Caco-2 (cell line): ENCODE measurements around the gene LMO7. TPM values are rescaled to one million over a fixed set of nuclear protein-coding genes. Genes with fewer than 3 reads are reported as not detected.

Source experiments
- BruUV-seq: library from RNA; stranded (reverse); fragments of 400-500 nt; replicated peaks from 2 replicates; lab custom pipeline; 2021; lab: Mats Ljungman, UMichigan
- CTCF ChIA-PET: fragments of 300-600 bp; sonication (Branson Sonifier 250); formaldehyde crosslinking; loops from one replicate; lab custom pipeline; 2022; ENCODE audit warnings: antibody characterized with exemption; lab: Charles Lee
- POLR2A ChIA-PET: fragments of 300-600 bp; sonication (Branson Sonifier 250); formaldehyde crosslinking; loops from one replicate; lab custom pipeline; 2022; ENCODE audit warnings: antibody characterized with exemption; lab: Charles Lee
- DNase-seq, 2 experiments: peaks; one replicate each; pipeline versions ENCODE4 v3.0.0 to v3.0.0-alpha.2; 2020 to 2022
- H3K27me3 ChIP-seq: replicated peaks from 2 replicates; pipeline ENCODE4 v1.6.0; 2011; ENCODE audit warnings: low read length; ENCODE audit not compliant: control insufficient read depth, insufficient read depth
- H3K36me3 ChIP-seq: 2 replicates; pipeline ENCODE4 v1.5.1; 2011; ENCODE audit warnings: low read length; ENCODE audit not compliant: control insufficient read depth, insufficient read depth
- H3K4me1 ChIP-seq: fragments of 250-450 bp; sonication (Bioruptor Pico); 2 replicates; pipeline ENCODE4 v1.5.1; 2020; ENCODE audit warnings: mild to moderate bottlenecking
- H3K4me3 ChIP-seq: 2 replicates; pipeline ENCODE4 v1.5.1; 2011; ENCODE audit warnings: low read depth, mild to moderate bottlenecking, control low read depth, low read length
- H3K9me3 ChIP-seq: fragments of 250-450 bp; sonication (Bioruptor Pico); 2 replicates; pipeline ENCODE4 v1.5.1; 2020; ENCODE audit warnings: mild to moderate bottlenecking, moderate library complexity
- H3K27ac Mint-ChIP-seq: one replicate; pipeline ENCODE4 v1.8.0; 2022; ENCODE audit warnings: mixed read lengths; ENCODE audit not compliant: unreplicated experiment
- H3K27me3 Mint-ChIP-seq: one replicate; pipeline ENCODE4 v1.8.0; 2022; ENCODE audit warnings: mixed read lengths; ENCODE audit not compliant: insufficient read depth, unreplicated experiment
- H3K36me3 Mint-ChIP-seq: one replicate; pipeline ENCODE4 v1.8.0; 2022; ENCODE audit warnings: mild to moderate bottlenecking, mixed read lengths; ENCODE audit not compliant: insufficient read depth, unreplicated experiment
- H3K4me1 Mint-ChIP-seq: one replicate; pipeline ENCODE4 v1.8.0; 2022; ENCODE audit warnings: low read depth, mixed read lengths; ENCODE audit not compliant: unreplicated experiment
- H3K4me3 Mint-ChIP-seq: one replicate; pipeline ENCODE4 v1.8.0; 2022; ENCODE audit warnings: mild to moderate bottlenecking, moderate library complexity, mixed read lengths; ENCODE audit not compliant: unreplicated experiment
- H3K9me3 Mint-ChIP-seq: one replicate; pipeline ENCODE4 v1.8.0; 2022; ENCODE audit warnings: mixed read lengths; ENCODE audit not compliant: unreplicated experiment
- intact Hi-C: fragments of 100-400 bp; cut with micrococcal nuclease; formaldehyde crosslinking; loops from one replicate; pipeline ENCODE4 v1.10.0; 2022; ENCODE audit not compliant: unreplicated experiment
- total RNA-seq: library from RNA; stranded (reverse); gene quantifications from 2 replicates; pipeline ENCODE4 v1.2.3, GENCODE V29; 2022
- TF ChIP-seq, protein P1 (sequence below), 2 experiments: fragments of 200-600 bp in 1 of 2; IDR thresholded peaks; 1 replicate in 1 of 2; 2 replicates in 1 of 2; pipeline versions ENCODE4 v1.5.1 to v1.8.0; 2011 to 2022; ENCODE audit warnings: antibody characterized with exemption in 1 of 2, control low read depth in 1 of 2, inconsistent platforms in 1 of 2, low read depth in 1 of 2, low read length in 1 of 2, mild to moderate bottlenecking in 1 of 2, moderate library complexity in 1 of 2; ENCODE audit not compliant: insufficient read depth in 1 of 2, severe bottlenecking in 1 of 2, unreplicated experiment in 1 of 2

Gene LMO7
- total RNA-seq, 1 experiment from 2014 or later, result 209 TPM

GRCh38 chr13:75736173-75736572 lies 100.0 kb downstream of the LMO7 start:
- Mint-ChIP-seq H3K27ac (no peak overlapping the region), H3K9me3 (peaks cover 24% of the 10 kb centered on the region), H3K4me3 (no peak overlapping the region), H3K27me3 (no peaks in the 10 kb centered on the region), H3K36me3 (peaks cover 17% of the 10 kb centered on the region), H3K4me1 (peaks cover 6% of the 10 kb centered on the region)
- no TSS peak for BruUV-seq
- DNase-seq, result no peak
- Histone ChIP-seq H3K4me3 (no peak overlapping the region), H3K27me3 (no peaks in the 10 kb centered on the region), H3K4me1 (no peaks in the 10 kb centered on the region), H3K9me3 (no peaks in the 10 kb centered on the region), H3K36me3 (no peaks in the 10 kb centered on the region)
- intact Hi-C loops, result no loop called here
- ChIA-PET CTCF (no interaction called here), POLR2A (interaction anchor here (0.7 kb wide), 1 partner anchor 38 kb away, joined by 5 read pairs; no protein-coding TSS in a partner anchor)
- TF ChIP-seq, protein P1, sequence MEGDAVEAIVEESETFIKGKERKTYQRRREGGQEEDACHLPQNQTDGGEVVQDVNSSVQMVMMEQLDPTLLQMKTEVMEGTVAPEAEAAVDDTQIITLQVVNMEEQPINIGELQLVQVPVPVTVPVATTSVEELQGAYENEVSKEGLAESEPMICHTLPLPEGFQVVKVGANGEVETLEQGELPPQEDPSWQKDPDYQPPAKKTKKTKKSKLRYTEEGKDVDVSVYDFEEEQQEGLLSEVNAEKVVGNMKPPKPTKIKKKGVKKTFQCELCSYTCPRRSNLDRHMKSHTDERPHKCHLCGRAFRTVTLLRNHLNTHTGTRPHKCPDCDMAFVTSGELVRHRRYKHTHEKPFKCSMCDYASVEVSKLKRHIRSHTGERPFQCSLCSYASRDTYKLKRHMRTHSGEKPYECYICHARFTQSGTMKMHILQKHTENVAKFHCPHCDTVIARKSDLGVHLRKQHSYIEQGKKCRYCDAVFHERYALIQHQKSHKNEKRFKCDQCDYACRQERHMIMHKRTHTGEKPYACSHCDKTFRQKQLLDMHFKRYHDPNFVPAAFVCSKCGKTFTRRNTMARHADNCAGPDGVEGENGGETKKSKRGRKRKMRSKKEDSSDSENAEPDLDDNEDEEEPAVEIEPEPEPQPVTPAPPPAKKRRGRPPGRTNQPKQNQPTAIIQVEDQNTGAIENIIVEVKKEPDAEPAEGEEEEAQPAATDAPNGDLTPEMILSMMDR (IDR thresholded peaks at IDR 0.05; ENCODE audit: insufficient read depth in 1 of 2, low read depth in 1 of 2, low read length in 1 of 2, severe bottlenecking in 1 of 2, unreplicated experiment in 1 of 2), result no peak

DNA sequence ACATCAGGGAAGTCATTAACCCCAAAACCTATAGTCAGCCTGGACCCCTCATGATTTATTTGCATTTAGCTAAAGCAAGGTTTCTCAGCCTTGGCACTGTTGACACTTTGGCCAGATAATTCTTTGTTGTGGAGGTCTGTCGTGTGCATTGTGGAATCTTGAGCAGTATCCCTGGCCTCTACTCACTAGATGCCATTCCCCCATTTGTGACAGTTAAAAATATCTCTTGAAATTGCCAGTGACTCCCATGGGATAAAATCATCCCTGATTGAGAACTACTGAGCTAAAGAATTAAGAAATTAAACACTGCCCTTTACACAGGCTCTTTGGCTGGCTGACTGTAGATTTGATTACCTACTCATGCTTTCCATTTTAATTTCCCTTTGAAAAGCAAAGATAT lies 102.7 kb downstream of the LMO7 start:
- H3K4me1 Mint-ChIP-seq, result peaks cover 1% of the 10 kb centered on the region
- no peaks in the 10 kb centered on the region for H3K27me3 ChIP-seq
- intact Hi-C loops, result no loop called here
- no peaks in the 10 kb centered on the region for H3K27me3 Mint-ChIP-seq
- no peak overlapping the region for H3K4me3 Mint-ChIP-seq
- no peak overlapping the region for H3K4me3 ChIP-seq
- TF ChIP-seq, protein P1 (IDR thresholded peaks at IDR 0.05; ENCODE audit: insufficient read depth in 1 of 2, low read depth in 1 of 2, low read length in 1 of 2, severe bottlenecking in 1 of 2, unreplicated experiment in 1 of 2), result no peak
- H3K9me3 ChIP-seq, result no peaks in the 10 kb centered on the region
- peaks cover 13% of the 10 kb centered on the region for H3K9me3 Mint-ChIP-seq
- H3K36me3 ChIP-seq, result no peaks in the 10 kb centered on the region; the same call in 1 of the 2 replicates
- no TSS peak for BruUV-seq
- peaks cover 18% of the 10 kb centered on the region for H3K36me3 Mint-ChIP-seq
- ChIA-PET CTCF (interaction anchor here (0.9 kb wide), 1 partner anchor 44 kb away, joined by 3 read pairs; no protein-coding TSS in a partner anchor), POLR2A (no interaction called here)
- H3K27ac Mint-ChIP-seq, result no peak overlapping the region
- no peak for DNase-seq
- H3K4me1 ChIP-seq, result no peaks in the 10 kb centered on the region

- Mint-ChIP-seq H3K27ac (no peak overlapping the region), H3K9me3 (peaks cover 11% of the 10 kb centered on the region), H3K4me3 (no peak overlapping the region), H3K4me1 (no peaks in the 10 kb centered on the region), H3K27me3 (no peaks in the 10 kb centered on the region), H3K36me3 (peaks cover 16% of the 10 kb centered on the region)
- TF ChIP-seq, protein P1 (IDR thresholded peaks at IDR 0.05; ENCODE audit: insufficient read depth in 1 of 2, low read depth in 1 of 2, low read length in 1 of 2, severe bottlenecking in 1 of 2, unreplicated experiment in 1 of 2), result no peak
- BruUV-seq, result no TSS peak
- Histone ChIP-seq H3K9me3 (no peaks in the 10 kb centered on the region), H3K4me1 (no peaks in the 10 kb centered on the region), H3K27me3 (no peaks in the 10 kb centered on the region), H3K4me3 (no peak overlapping the region), H3K36me3 (no peaks in the 10 kb centered on the region; the same call in 1 of the 2 replicates)
- DNase-seq, result no peak
- POLR2A ChIA-PET, result no interaction called here
- CTCF ChIA-PET, result no interaction called here
- intact Hi-C loops, result no loop called here
Observed at GRCh38 chr13:75739244-75739868, 103.2 kb downstream of the LMO7 start.
